ENCODE data around the gene ZNF148.

The ZNF148 gene

GRCh38 chr3:125239266-125239665, 135.9 kb downstream of the ZNF148 start:
- Histone ChIP-seq H3K4me1 (ENCODE audit: insufficient read depth, low read length) (peaks cover 7% of the 10 kb centered on the region), H3K36me3 (ENCODE audit: insufficient read depth, low read length) (peaks cover 11% of the 10 kb centered on the region), H3K27me3 (ENCODE audit: insufficient read depth, low read length) (no peaks in the 10 kb centered on the region), H3K4me3 (ENCODE audit: low read length) (no peak overlapping the region), H3K9me3 (ENCODE audit: low read length) (peaks cover 4% of the 10 kb centered on the region), H2AFZ (ENCODE audit: low read depth, low read length) (no peak overlapping the region)

DNA sequence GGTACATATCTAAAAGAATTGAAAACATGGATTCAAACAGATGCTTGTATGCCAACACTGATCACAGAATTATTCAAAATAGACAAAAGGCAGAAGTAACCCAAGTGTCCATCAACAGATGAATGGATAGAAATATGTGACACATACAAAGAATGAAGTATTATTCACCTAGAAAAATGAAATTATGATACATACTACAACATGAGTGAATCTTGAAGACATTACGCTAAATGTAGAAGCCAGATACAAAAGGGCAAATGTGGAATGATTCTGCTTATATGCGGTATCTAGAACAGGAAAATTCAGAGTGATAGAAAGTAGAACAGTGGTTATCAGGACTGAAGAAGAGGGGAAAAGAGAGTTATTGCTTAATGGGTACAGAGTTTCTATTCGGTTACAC, 136.4 kb downstream of the ZNF148 start:
- peaks cover 7% of the 10 kb centered on the region for H3K4me1 ChIP-seq (ENCODE audit: insufficient read depth, low read length)
- H3K4me3 ChIP-seq (ENCODE audit: low read length): no peak overlapping the region
- H3K9me3 ChIP-seq (ENCODE audit: low read length): peaks cover 4% of the 10 kb centered on the region
- no peaks in the 10 kb centered on the region for H3K27me3 ChIP-seq (ENCODE audit: insufficient read depth, low read length)
- H2AFZ ChIP-seq (ENCODE audit: low read depth, low read length): no peak overlapping the region
- H3K36me3 ChIP-seq (ENCODE audit: insufficient read depth, low read length): peaks cover 13% of the 10 kb centered on the region

DNA sequence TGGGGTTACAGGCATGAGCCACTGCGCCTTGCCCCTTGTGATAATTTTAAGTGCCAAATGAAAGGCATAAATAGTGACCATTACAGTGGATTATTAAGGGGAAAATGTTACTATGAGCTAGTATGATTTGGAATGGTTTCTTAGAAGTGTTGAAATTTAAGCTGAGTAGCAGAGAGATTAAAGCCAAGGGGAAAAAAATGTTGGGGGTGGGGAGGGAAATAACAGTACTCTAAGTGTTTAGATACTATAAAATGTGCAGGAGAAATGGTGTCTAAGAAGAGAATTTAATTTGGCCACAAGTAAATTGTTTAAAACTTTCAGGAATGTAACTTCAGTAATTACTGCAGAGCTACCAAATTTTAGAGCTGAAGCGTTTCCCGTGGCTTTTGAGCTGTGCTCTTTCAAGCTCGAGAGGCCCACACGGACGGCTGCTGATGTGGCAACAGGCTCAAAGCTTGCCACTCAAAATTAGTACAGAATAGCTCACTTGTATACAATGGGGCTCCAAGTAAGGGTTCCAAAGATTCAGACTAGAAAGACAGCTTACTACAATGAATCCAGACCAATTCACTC, 138.7 kb downstream of the ZNF148 start:
- Histone ChIP-seq H3K36me3 (ENCODE audit: insufficient read depth, low read length) (peaks cover 35% of the 10 kb centered on the region), H3K4me3 (ENCODE audit: low read length) (no peak overlapping the region), H2AFZ (ENCODE audit: low read depth, low read length) (no peak overlapping the region), H3K9me3 (ENCODE audit: low read length) (peaks cover 4% of the 10 kb centered on the region), H3K4me1 (ENCODE audit: insufficient read depth, low read length) (peaks cover 7% of the 10 kb centered on the region), H3K27me3 (ENCODE audit: insufficient read depth, low read length) (no peaks in the 10 kb centered on the region)

DNA sequence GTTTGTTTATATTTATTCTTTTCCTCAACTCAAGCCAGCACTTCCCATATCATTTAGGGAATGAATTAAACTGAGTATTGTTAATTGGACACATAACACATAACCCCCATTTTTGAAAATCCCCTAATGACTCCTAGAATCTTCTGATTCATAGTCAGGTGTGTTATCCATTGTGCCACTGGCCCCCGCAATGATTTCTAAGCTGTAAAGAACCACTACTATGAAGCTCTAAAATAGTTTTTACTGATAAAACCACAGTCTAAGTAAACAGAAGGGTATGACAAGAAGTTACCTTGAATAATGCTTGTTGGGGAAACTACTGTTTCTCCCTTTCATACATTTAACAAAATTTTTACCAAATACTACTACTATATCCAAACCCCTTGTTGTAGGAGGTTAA, 140.3 kb downstream of the ZNF148 start:
- Histone ChIP-seq H3K9me3 (ENCODE audit: low read length) (peaks cover 3% of the 10 kb centered on the region), H2AFZ (ENCODE audit: low read depth, low read length) (no peak overlapping the region), H3K27me3 (ENCODE audit: insufficient read depth, low read length) (no peaks in the 10 kb centered on the region), H3K36me3 (ENCODE audit: insufficient read depth, low read length) (peaks cover 44% of the 10 kb centered on the region), H3K4me1 (ENCODE audit: insufficient read depth, low read length) (peaks cover 7% of the 10 kb centered on the region), H3K4me3 (ENCODE audit: low read length) (no peak overlapping the region)

DNA sequence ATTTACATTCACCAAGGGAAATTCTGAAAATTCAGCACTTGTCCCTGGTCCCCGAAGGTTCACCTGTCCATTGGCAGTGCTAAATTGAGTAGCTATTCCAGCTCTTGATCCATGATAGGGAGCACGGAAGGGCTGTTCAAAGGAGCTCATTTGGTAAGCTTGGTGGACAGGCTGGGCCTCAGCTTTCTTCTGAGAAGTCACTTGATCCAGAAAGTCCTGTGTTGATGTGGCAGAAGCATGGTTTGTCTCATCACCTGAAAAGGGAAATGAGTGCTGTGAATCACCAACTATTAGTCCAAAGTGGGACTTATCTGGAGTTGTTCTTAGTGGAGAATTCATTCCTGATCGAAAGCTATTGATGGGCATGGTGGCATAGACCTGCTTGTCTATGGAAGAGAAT, 142.7 kb downstream of the ZNF148 start:
- no peaks in the 10 kb centered on the region for H3K27me3 ChIP-seq (ENCODE audit: insufficient read depth, low read length)
- no peak overlapping the region for H3K4me3 ChIP-seq (ENCODE audit: low read length)
- peaks cover 44% of the 10 kb centered on the region for H3K36me3 ChIP-seq (ENCODE audit: insufficient read depth, low read length)
- H3K9me3 ChIP-seq (ENCODE audit: low read length): peaks cover 3% of the 10 kb centered on the region
- H3K4me1 ChIP-seq (ENCODE audit: insufficient read depth, low read length): peaks cover 7% of the 10 kb centered on the region
- H2AFZ ChIP-seq (ENCODE audit: low read depth, low read length): no peak overlapping the region

DNA sequence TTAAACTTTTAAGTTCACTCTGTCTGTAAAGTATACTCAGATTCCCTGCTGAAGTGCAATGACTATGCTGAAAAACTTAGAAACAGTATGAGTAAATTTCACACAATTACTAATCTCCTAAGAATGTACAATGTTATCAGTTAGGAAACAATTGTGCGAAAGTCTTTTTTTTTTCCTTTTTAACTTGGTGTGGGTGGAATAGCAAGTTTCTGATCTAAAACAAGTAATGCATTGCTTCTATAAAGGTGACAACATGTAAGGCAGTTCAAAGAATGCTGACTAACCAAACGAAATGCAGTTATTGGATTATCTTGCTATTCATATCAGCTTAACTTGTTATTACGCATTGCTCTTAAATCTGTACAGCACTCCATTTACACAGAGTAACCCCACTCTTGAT, 143.2 kb downstream of the ZNF148 start:
- H2AFZ ChIP-seq (ENCODE audit: low read depth, low read length): no peak overlapping the region
- H3K36me3 ChIP-seq (ENCODE audit: insufficient read depth, low read length): peaks cover 41% of the 10 kb centered on the region
- H3K4me3 ChIP-seq (ENCODE audit: low read length): no peak overlapping the region
- H3K27me3 ChIP-seq (ENCODE audit: insufficient read depth, low read length): no peaks in the 10 kb centered on the region
- H3K4me1 ChIP-seq (ENCODE audit: insufficient read depth, low read length): peaks cover 3% of the 10 kb centered on the region
- peaks cover 3% of the 10 kb centered on the region for H3K9me3 ChIP-seq (ENCODE audit: low read length)

- Histone ChIP-seq H3K9me3 (ENCODE audit: low read length) (no peaks in the 10 kb centered on the region), H3K4me1 (ENCODE audit: insufficient read depth, low read length) (peaks cover 5% of the 10 kb centered on the region), H3K27me3 (ENCODE audit: insufficient read depth, low read length) (no peaks in the 10 kb centered on the region), H2AFZ (ENCODE audit: low read depth, low read length) (no peak overlapping the region), H3K36me3 (ENCODE audit: insufficient read depth, low read length) (peaks cover 39% of the 10 kb centered on the region), H3K4me3 (ENCODE audit: low read length) (no peak overlapping the region)
These were observed 145.4 kb downstream of the ZNF148 start for GRCh38 chr3:125229707-125230106.

DNA sequence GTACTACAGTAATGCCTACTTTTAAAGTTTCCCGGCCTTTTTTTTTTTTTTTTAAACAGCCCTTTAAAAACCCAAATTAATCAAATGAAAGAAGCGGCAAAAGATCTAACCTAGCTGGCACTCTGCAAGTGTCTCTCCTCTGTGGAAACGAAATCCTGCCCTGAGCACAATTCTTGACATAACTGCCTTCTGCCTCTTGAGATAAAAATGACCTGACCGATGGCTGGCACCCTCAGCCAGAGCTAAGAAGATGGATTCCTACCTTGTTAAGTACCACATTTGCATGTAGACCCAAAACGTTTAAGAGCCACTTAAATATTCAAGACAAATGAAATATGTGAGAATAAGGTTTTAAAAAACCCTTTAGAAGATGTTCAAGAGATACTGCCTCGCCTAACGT, 146.0 kb downstream of the ZNF148 start:
- Histone ChIP-seq H3K36me3 (ENCODE audit: insufficient read depth, low read length) (peaks cover 36% of the 10 kb centered on the region), H3K9me3 (ENCODE audit: low read length) (no peaks in the 10 kb centered on the region), H2AFZ (ENCODE audit: low read depth, low read length) (no peak overlapping the region), H3K4me3 (ENCODE audit: low read length) (no peak overlapping the region), H3K4me1 (ENCODE audit: insufficient read depth, low read length) (peaks cover 5% of the 10 kb centered on the region), H3K27me3 (ENCODE audit: insufficient read depth, low read length) (no peaks in the 10 kb centered on the region)

GRCh38 chr3:125221831-125222230, 153.3 kb downstream of the ZNF148 start:
- Histone ChIP-seq H2AFZ (ENCODE audit: low read depth, low read length) (no peak overlapping the region), H3K4me3 (ENCODE audit: low read length) (no peak overlapping the region), H3K36me3 (ENCODE audit: insufficient read depth, low read length) (no peaks in the 10 kb centered on the region), H3K9me3 (ENCODE audit: low read length) (no peaks in the 10 kb centered on the region), H3K27me3 (ENCODE audit: insufficient read depth, low read length) (no peaks in the 10 kb centered on the region), H3K4me1 (ENCODE audit: insufficient read depth, low read length) (peaks cover 3% of the 10 kb centered on the region)

GRCh38 chr3:125220727-125221429, 154.2 kb downstream of the ZNF148 start:
- H3K4me1 ChIP-seq (ENCODE audit: insufficient read depth, low read length): peaks cover 3% of the 10 kb centered on the region
- no peaks in the 10 kb centered on the region for H3K9me3 ChIP-seq (ENCODE audit: low read length)
- no peaks in the 10 kb centered on the region for H3K27me3 ChIP-seq (ENCODE audit: insufficient read depth, low read length)
- no peak overlapping the region for H2AFZ ChIP-seq (ENCODE audit: low read depth, low read length)
- no peaks in the 10 kb centered on the region for H3K36me3 ChIP-seq (ENCODE audit: insufficient read depth, low read length)
- no peak overlapping the region for H3K4me3 ChIP-seq (ENCODE audit: low read length)

- Histone ChIP-seq H3K36me3 (ENCODE audit: insufficient read depth, low read length) (no peaks in the 10 kb centered on the region), H3K9me3 (ENCODE audit: low read length) (no peaks in the 10 kb centered on the region), H2AFZ (ENCODE audit: low read depth, low read length) (no peak overlapping the region), H3K4me3 (ENCODE audit: low read length) (no peak overlapping the region), H3K27me3 (ENCODE audit: insufficient read depth, low read length) (no peaks in the 10 kb centered on the region), H3K4me1 (ENCODE audit: insufficient read depth, low read length) (peaks cover 3% of the 10 kb centered on the region)
These were observed 154.9 kb downstream of the ZNF148 start for GRCh38 chr3:125220183-125220582.

DNA sequence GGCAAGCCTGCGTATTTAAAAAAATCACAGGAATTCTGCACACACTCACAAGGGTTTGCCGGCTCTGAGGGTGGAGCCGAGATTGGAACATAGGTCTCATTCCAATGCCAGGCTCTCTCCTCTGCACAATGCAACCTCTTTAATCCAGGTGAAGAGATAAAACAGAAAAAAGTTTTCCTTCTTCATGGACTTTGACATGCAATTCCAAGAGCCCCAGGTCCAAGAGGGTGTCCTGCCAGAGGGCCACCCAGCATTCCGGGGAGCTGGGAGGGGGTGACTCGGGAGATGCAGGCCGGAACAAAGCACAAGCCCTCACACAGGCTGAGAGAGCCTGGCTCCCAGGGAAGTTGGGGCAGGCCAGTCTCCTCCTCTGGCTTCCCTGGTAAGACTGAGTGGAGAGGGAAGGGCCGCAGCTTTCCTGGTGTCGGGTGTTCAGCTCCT, 155.8 kb downstream of the ZNF148 start:
- Histone ChIP-seq H3K4me1 (ENCODE audit: insufficient read depth, low read length) (no peaks in the 10 kb centered on the region), H3K4me3 (ENCODE audit: low read length) (no peak overlapping the region), H2AFZ (ENCODE audit: low read depth, low read length) (no peak overlapping the region), H3K9me3 (ENCODE audit: low read length) (no peaks in the 10 kb centered on the region), H3K36me3 (ENCODE audit: insufficient read depth, low read length) (no peaks in the 10 kb centered on the region), H3K27me3 (ENCODE audit: insufficient read depth, low read length) (no peaks in the 10 kb centered on the region)

GRCh38 chr3:125214738-125215137, 160.4 kb downstream of the ZNF148 start:
- no peaks in the 10 kb centered on the region for H3K36me3 ChIP-seq (ENCODE audit: insufficient read depth, low read length)
- no peak overlapping the region for H2AFZ ChIP-seq (ENCODE audit: low read depth, low read length)
- H3K27me3 ChIP-seq (ENCODE audit: insufficient read depth, low read length): peaks cover 35% of the 10 kb centered on the region
- peaks cover 17% of the 10 kb centered on the region for H3K4me1 ChIP-seq (ENCODE audit: insufficient read depth, low read length)
- H3K9me3 ChIP-seq (ENCODE audit: low read length): no peaks in the 10 kb centered on the region
- H3K4me3 ChIP-seq (ENCODE audit: low read length): no peak overlapping the region
